ENCODE data around the gene TM9SF4.
"Not testable (repeated sequence)": the region's sequence is repeated elsewhere in the genome, so short reads cannot be mapped to it uniquely, and the experiment has no call there.

The TM9SF4 gene

GRCh38 chr20:32168184-32168910, 58.8 kb downstream of the TM9SF4 start:
- no peaks in the 10 kb centered on the region for H3K27me3 ChIP-seq (ENCODE audit: insufficient read depth, low read length)
- H2AK5ac ChIP-seq (ENCODE audit: low read length), result no peak overlapping the region
- H2BK120ac ChIP-seq (ENCODE audit: insufficient read depth, low read length, poor library complexity), result no peak overlapping the region
- no peak overlapping the region for H4K91ac ChIP-seq (ENCODE audit: low read depth, low read length)
- no peak overlapping the region for H2BK5ac ChIP-seq (ENCODE audit: low read depth, low read length, poor library complexity)
- H3K4me2 ChIP-seq (ENCODE audit: low read length), result no peak overlapping the region
- peaks cover 0 to 5% of the 10 kb centered on the region in 2 experiments for H3K4me1 ChIP-seq (ENCODE audit: control insufficient read depth in 1 of 2, insufficient read depth in 2 of 2, low read length in 2 of 2)
- no peak overlapping the region for H3K4ac ChIP-seq (ENCODE audit: low read depth, low read length)
- H4K8ac ChIP-seq (ENCODE audit: low read depth, low read length), result no peak overlapping the region
- no peaks in the 10 kb centered on the region for H3K79me2 ChIP-seq (ENCODE audit: control insufficient read depth, insufficient read depth, low read length, poor library complexity)
- no peak overlapping the region for H3K18ac ChIP-seq (ENCODE audit: low read length)
- H3K36me3 ChIP-seq (ENCODE audit: control insufficient read depth in 1 of 2, insufficient read depth in 2 of 2, low read length in 2 of 2), result peaks cover 28 to 30% of the 10 kb centered on the region in 2 experiments
- H3K9me3 ChIP-seq (ENCODE audit: insufficient read depth, low read depth, low read length), result no peaks in the 10 kb centered on the region
- no peak overlapping the region for H3K14ac ChIP-seq (ENCODE audit: low read length)
- WGBS (ENCODE audit: extremely low coverage, insufficient coverage, insufficient read length), result no CpG with 5 or more reads among the region's 2 CpGs
- H3K27ac ChIP-seq (ENCODE audit: low read depth, low read length), result no peak overlapping the region
- no peak overlapping the region for H2BK12ac ChIP-seq (ENCODE audit: low read length)
- no peak overlapping the region for H3K23ac ChIP-seq (ENCODE audit: low read length)
- no peak overlapping the region for H3K4me3 ChIP-seq (ENCODE audit: low read depth, low read length)
- no peak overlapping the region for H3K9ac ChIP-seq (ENCODE audit: low read length)
- H3K79me1 ChIP-seq (ENCODE audit: low read length), result no peaks in the 10 kb centered on the region
- no peak overlapping the region for H2AFZ ChIP-seq (ENCODE audit: insufficient read depth, low read length, poor library complexity)
- no peak overlapping the region for H4K12ac ChIP-seq (ENCODE audit: low read depth, low read length)
- DNase-seq, result no peak

- H3K79me1 ChIP-seq (ENCODE audit: low read length); H3K14ac ChIP-seq (ENCODE audit: low read length); H2AK5ac ChIP-seq (ENCODE audit: low read length); H3K36me3 ChIP-seq (ENCODE audit: control insufficient read depth in 1 of 2, insufficient read depth in 2 of 2, low read length in 2 of 2); H4K8ac ChIP-seq (ENCODE audit: low read depth, low read length); H2AFZ ChIP-seq (ENCODE audit: insufficient read depth, low read length, poor library complexity); DNase-seq; H4K91ac ChIP-seq (ENCODE audit: low read depth, low read length); H3K23ac ChIP-seq (ENCODE audit: low read length); H3K9ac ChIP-seq (ENCODE audit: low read length); H3K4me1 ChIP-seq (ENCODE audit: control insufficient read depth in 1 of 2, insufficient read depth in 2 of 2, low read length in 2 of 2); H3K4me2 ChIP-seq (ENCODE audit: low read length); H4K12ac ChIP-seq (ENCODE audit: low read depth, low read length); H3K9me3 ChIP-seq (ENCODE audit: insufficient read depth, low read depth, low read length); H2BK12ac ChIP-seq (ENCODE audit: low read length); H3K4ac ChIP-seq (ENCODE audit: low read depth, low read length); H3K27me3 ChIP-seq (ENCODE audit: insufficient read depth, low read length); H3K4me3 ChIP-seq (ENCODE audit: low read depth, low read length); H3K27ac ChIP-seq (ENCODE audit: low read depth, low read length); H2BK120ac ChIP-seq (ENCODE audit: insufficient read depth, low read length, poor library complexity); H3K79me2 ChIP-seq (ENCODE audit: control insufficient read depth, insufficient read depth, low read length, poor library complexity); H2BK5ac ChIP-seq (ENCODE audit: low read depth, low read length, poor library complexity); H3K18ac ChIP-seq (ENCODE audit: low read length): not testable (repeated sequence)
- whole genome bisulfite sequencing (ENCODE audit: extremely low coverage, insufficient coverage, insufficient read length), result no CpG with 5 or more reads among the region's 7 CpGs
These were observed 68.2 kb downstream of the TM9SF4 start for GRCh38 chr20:32177696-32178095.

- Histone ChIP-seq H3K4me1 (ENCODE audit: control insufficient read depth in 1 of 2, insufficient read depth in 2 of 2, low read length in 2 of 2) (no peaks in the 10 kb centered on the region), H3K27ac (ENCODE audit: low read depth, low read length) (no peak overlapping the region), H3K36me3 (ENCODE audit: control insufficient read depth in 1 of 2, insufficient read depth in 2 of 2, low read length in 2 of 2) (no peaks in the 10 kb centered on the region), H2BK120ac (ENCODE audit: insufficient read depth, low read length, poor library complexity) (no peak overlapping the region), H3K4me2 (ENCODE audit: low read length) (no peak overlapping the region), H3K79me1 (ENCODE audit: low read length) (no peaks in the 10 kb centered on the region), H3K27me3 (ENCODE audit: insufficient read depth, low read length) (no peaks in the 10 kb centered on the region), H4K91ac (ENCODE audit: low read depth, low read length) (no peak overlapping the region), H3K23ac (ENCODE audit: low read length) (no peak overlapping the region), H2AK5ac (ENCODE audit: low read length) (no peak overlapping the region), H3K79me2 (ENCODE audit: control insufficient read depth, insufficient read depth, low read length, poor library complexity) (no peaks in the 10 kb centered on the region), H2BK5ac (ENCODE audit: low read depth, low read length, poor library complexity) (no peak overlapping the region), H3K4ac (ENCODE audit: low read depth, low read length) (no peak overlapping the region), H4K12ac (ENCODE audit: low read depth, low read length) (no peak overlapping the region), H3K9me3 (ENCODE audit: insufficient read depth, low read depth, low read length) (no peaks in the 10 kb centered on the region), H3K9ac (ENCODE audit: low read length) (no peak overlapping the region), H3K14ac (ENCODE audit: low read length) (no peak overlapping the region), H4K8ac (ENCODE audit: low read depth, low read length) (no peak overlapping the region), H3K18ac (ENCODE audit: low read length) (no peak overlapping the region), H2BK12ac (ENCODE audit: low read length) (no peak overlapping the region), H2AFZ (ENCODE audit: insufficient read depth, low read length, poor library complexity) (no peak overlapping the region), H3K4me3 (ENCODE audit: low read depth, low read length) (no peak overlapping the region)
- no CpG with 5 or more reads among the region's 2 CpGs for WGBS (ENCODE audit: extremely low coverage, insufficient coverage, insufficient read length)
- no peak for DNase-seq
These were observed 70.0 kb downstream of the TM9SF4 start for GRCh38 chr20:32179515-32179914.

- Histone ChIP-seq H3K4me3 (ENCODE audit: low read depth, low read length) (no peak overlapping the region), H3K79me2 (ENCODE audit: control insufficient read depth, insufficient read depth, low read length, poor library complexity) (no peaks in the 10 kb centered on the region), H3K4me2 (ENCODE audit: low read length) (no peak overlapping the region), H2BK5ac (ENCODE audit: low read depth, low read length, poor library complexity) (no peak overlapping the region), H3K18ac (ENCODE audit: low read length) (no peak overlapping the region), H2AFZ (ENCODE audit: insufficient read depth, low read length, poor library complexity) (no peak overlapping the region), H3K27me3 (ENCODE audit: insufficient read depth, low read length) (no peaks in the 10 kb centered on the region), H2BK12ac (ENCODE audit: low read length) (no peak overlapping the region), H3K27ac (ENCODE audit: low read depth, low read length) (no peak overlapping the region), H3K14ac (ENCODE audit: low read length) (no peak overlapping the region), H3K9me3 (ENCODE audit: insufficient read depth, low read depth, low read length) (no peaks in the 10 kb centered on the region), H3K23ac (ENCODE audit: low read length) (no peak overlapping the region), H4K91ac (ENCODE audit: low read depth, low read length) (no peak overlapping the region), H3K4ac (ENCODE audit: low read depth, low read length) (no peak overlapping the region), H4K8ac (ENCODE audit: low read depth, low read length) (no peak overlapping the region), H3K36me3 (ENCODE audit: control insufficient read depth in 1 of 2, insufficient read depth in 2 of 2, low read length in 2 of 2) (no peaks in the 10 kb centered on the region), H2AK5ac (ENCODE audit: low read length) (no peak overlapping the region), H3K9ac (ENCODE audit: low read length) (no peak overlapping the region), H2BK120ac (ENCODE audit: insufficient read depth, low read length, poor library complexity) (no peak overlapping the region), H4K12ac (ENCODE audit: low read depth, low read length) (no peak overlapping the region), H3K4me1 (ENCODE audit: control insufficient read depth in 1 of 2, insufficient read depth in 2 of 2, low read length in 2 of 2) (no peaks in the 10 kb centered on the region), H3K79me1 (ENCODE audit: low read length) (no peaks in the 10 kb centered on the region)
- WGBS (ENCODE audit: extremely low coverage, insufficient coverage, insufficient read length), result no CpG with 5 or more reads among the region's 4 CpGs
- no peak for DNase-seq
These were observed 70.4 kb downstream of the TM9SF4 start for GRCh38 chr20:32179934-32180333.
